Ishikawa (cell line): Measurements from ENCODE around the gene TEX35.

Source experiments
- CEBPB ChIP-seq: IDR thresholded peaks from 2 replicates; pipeline ENCODE4 v1.6.1; 2012
- TAF1 ChIP-seq: IDR thresholded peaks from 2 replicates; pipeline ENCODE4 v1.6.1; 2012; ENCODE audit warnings: low read depth, mild to moderate bottlenecking
- TCF12 ChIP-seq: IDR thresholded peaks from 2 replicates; pipeline ENCODE4 v1.6.1; 2012; ENCODE audit warnings: low read depth
- TEAD4 ChIP-seq: IDR thresholded peaks from 2 replicates; pipeline ENCODE4 v1.6.1; 2012
- YY1 ChIP-seq: IDR thresholded peaks from 2 replicates; pipeline ENCODE4 v1.6.1; 2012; ENCODE audit warnings: low read depth
- TF ChIP-seq, protein P1 (sequence below): IDR thresholded peaks from 2 replicates; pipeline ENCODE4 v1.6.1; 2012

DNA sequence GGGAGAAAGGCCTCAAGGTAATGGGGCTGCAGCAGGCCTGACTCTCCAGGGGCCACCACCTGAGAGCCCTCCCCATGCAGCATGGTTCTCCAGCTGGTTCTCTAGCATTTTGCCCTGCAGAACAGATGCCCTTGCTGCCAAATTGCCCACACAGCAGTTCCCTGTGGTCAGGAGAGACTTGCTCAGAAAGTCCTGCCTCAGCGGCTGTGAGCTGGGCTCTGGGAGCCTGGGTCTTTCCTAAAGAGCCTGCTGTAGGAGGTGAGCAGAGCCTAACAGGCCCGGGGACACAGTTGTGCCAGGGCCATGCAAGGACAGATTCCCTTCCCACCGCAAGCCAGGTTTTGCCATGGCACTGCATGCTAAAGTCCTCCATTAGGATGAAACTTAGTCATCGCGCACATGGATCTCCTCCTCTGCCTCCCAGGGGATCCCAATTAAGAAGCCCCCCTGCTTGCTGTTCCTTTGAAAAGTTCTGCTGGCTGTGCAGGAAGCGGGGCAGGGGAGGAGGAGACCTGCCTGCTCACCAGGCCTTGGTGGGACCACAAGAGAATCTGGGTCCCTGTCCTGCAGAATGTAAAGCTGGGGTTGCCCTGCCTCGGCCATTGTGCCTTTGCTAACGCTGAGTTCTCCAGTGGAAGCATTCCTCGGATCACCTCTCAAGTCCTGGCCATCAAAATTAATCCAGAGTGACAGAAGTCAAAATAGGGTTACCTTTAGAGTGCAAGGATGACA lies 21.4 kb downstream of the TEX35 start:
- TF ChIP-seq CEBPB = no peak
- no peak for TF ChIP-seq TAF1
- TF ChIP-seq, protein P1, sequence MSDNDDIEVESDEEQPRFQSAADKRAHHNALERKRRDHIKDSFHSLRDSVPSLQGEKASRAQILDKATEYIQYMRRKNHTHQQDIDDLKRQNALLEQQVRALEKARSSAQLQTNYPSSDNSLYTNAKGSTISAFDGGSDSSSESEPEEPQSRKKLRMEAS = no peak
- TF ChIP-seq TEAD4 = no peak
- no peak for TF ChIP-seq TCF12
- no peak for TF ChIP-seq YY1
